ENCODE measurements around the gene DDA1.
A peak's percentile ranks its signal among the peaks of the same experiment; 100 is the strongest.

The DDA1 gene

DNA sequence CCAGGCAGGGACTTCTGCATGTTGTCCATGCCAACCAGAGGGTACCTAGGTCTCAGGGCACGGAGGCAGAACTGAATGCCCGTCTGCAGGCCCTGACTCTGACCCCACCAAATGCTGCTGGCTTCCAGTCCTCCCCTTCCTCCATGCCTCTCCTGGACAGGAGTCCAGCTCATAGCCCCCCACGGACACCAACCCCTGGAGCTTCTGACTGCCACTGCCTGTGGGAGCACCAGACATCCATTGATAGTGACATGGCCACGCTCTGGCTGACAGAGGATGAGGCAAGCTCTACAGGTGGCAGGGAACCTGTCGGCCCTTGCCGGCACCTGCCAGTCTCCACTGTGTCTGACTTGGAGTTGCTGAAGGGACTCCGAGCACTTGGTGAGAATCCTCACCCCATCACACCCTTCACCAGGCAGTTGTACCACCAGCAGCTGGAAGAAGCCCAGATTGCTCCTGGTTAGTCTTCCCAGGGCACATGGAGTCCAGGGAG is 25.8 kb upstream of the DDA1 start:
- H4K5ac ChIP-seq (ENCODE audit: low read length): no peak overlapping the region
- H3K36me3 ChIP-seq (ENCODE audit: control insufficient read depth, insufficient read depth, low read length): peaks cover 3% of the 10 kb centered on the region
- no peak overlapping the region for H2BK5ac ChIP-seq (ENCODE audit: low read length)
- no CpG with 5 or more reads among the region's 7 CpGs for WGBS (ENCODE audit: extremely low coverage, insufficient coverage, low lambda C conversion rate)
- no peak overlapping the region for H2AK5ac ChIP-seq (ENCODE audit: low read length)
- no peak overlapping the region for H3K56ac ChIP-seq (ENCODE audit: low read length)
- no peak overlapping the region for H3K23ac ChIP-seq (ENCODE audit: low read length)
- no peak overlapping the region for H3K4ac ChIP-seq (ENCODE audit: low read depth, low read length)
- H2BK15ac ChIP-seq (replicated peaks; ENCODE audit: low read depth): no peak overlapping the region
- H3K18ac ChIP-seq (ENCODE audit: low read length): no peak overlapping the region
- H4K8ac ChIP-seq (ENCODE audit: low read depth, low read length): no peak overlapping the region
- no peaks in the 10 kb centered on the region for H3K27me3 ChIP-seq (ENCODE audit: insufficient read depth, low read length, poor library complexity)
- H3K4me3 ChIP-seq (ENCODE audit: low read length): no peak overlapping the region
- H3K9ac ChIP-seq (ENCODE audit: low read length): no peak overlapping the region
- no peaks in the 10 kb centered on the region for H3K79me1 ChIP-seq (ENCODE audit: low read length)
- no peak overlapping the region for H2BK120ac ChIP-seq (ENCODE audit: low read depth, low read length)
- H3K4me2 ChIP-seq (ENCODE audit: low read length): no peak overlapping the region
- H3K27ac ChIP-seq (ENCODE audit: low read depth, low read length): no peak overlapping the region
- no peaks in the 10 kb centered on the region for H3K4me1 ChIP-seq (ENCODE audit: control insufficient read depth, low read depth, low read length)
- H3K79me2 ChIP-seq (ENCODE audit: control insufficient read depth, insufficient read depth, low read length): no peaks in the 10 kb centered on the region
- no peak for DNase-seq

DNA sequence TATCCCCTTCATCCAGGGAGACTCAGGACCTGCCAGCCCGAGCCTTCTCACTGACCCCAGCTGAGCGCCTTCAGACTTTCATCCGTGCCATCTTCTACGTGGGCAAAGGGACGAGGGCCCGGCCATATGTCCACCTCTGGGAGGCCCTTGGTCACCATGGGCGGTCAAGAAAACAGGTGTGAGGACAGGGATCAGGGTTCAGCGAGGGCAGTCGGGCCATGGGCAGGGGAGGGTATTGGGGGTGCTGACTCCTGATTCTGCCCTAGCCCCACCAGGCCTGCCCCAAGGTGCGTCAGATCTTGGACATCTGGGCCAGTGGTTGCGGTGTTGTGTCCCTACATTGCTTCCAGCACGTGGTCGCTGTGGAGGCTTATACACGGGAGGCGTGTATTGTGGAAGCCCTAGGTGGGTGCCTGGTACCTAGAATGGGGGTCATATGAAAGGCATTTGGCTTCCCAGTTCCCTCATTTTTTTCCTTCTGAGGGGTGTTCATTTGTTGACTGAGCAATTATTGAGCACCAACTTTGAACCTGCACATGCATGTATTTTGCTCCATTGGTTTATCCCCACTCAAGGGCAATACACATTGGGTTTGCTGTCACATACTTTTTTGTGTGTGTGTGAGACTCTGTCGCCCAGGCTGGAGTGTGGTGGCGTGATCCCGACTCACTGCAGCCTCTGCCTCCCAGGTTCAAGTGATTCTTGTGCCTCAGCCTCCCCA is 23.8 kb upstream of the DDA1 start:
- H3K27ac ChIP-seq (ENCODE audit: low read depth, low read length): no peak overlapping the region
- no peak overlapping the region for H3K9ac ChIP-seq (ENCODE audit: low read length)
- no peak overlapping the region for H3K23ac ChIP-seq (ENCODE audit: low read length)
- no peak overlapping the region for H2BK15ac ChIP-seq (replicated peaks; ENCODE audit: low read depth)
- no peaks in the 10 kb centered on the region for H3K36me3 ChIP-seq (ENCODE audit: control insufficient read depth, insufficient read depth, low read length)
- H3K4me2 ChIP-seq (ENCODE audit: low read length): no peak overlapping the region
- H4K8ac ChIP-seq (ENCODE audit: low read depth, low read length): no peak overlapping the region
- no peaks in the 10 kb centered on the region for H3K79me1 ChIP-seq (ENCODE audit: low read length)
- H4K5ac ChIP-seq (ENCODE audit: low read length): no peak overlapping the region
- H3K4me3 ChIP-seq (ENCODE audit: low read length): no peak overlapping the region
- H3K27me3 ChIP-seq (ENCODE audit: insufficient read depth, low read length, poor library complexity): no peaks in the 10 kb centered on the region
- no peak overlapping the region for H3K18ac ChIP-seq (ENCODE audit: low read length)
- no peak overlapping the region for H2BK120ac ChIP-seq (ENCODE audit: low read depth, low read length)
- no peak overlapping the region for H2AK5ac ChIP-seq (ENCODE audit: low read length)
- no CpG with 5 or more reads among the region's 18 CpGs for WGBS (ENCODE audit: extremely low coverage, insufficient coverage, low lambda C conversion rate)
- no peak for DNase-seq
- no peak overlapping the region for H3K56ac ChIP-seq (ENCODE audit: low read length)
- H2BK5ac ChIP-seq (ENCODE audit: low read length): no peak overlapping the region
- no peaks in the 10 kb centered on the region for H3K79me2 ChIP-seq (ENCODE audit: control insufficient read depth, insufficient read depth, low read length)
- H3K4me1 ChIP-seq (ENCODE audit: control insufficient read depth, low read depth, low read length): no peaks in the 10 kb centered on the region
- no peak overlapping the region for H3K4ac ChIP-seq (ENCODE audit: low read depth, low read length)

DNA sequence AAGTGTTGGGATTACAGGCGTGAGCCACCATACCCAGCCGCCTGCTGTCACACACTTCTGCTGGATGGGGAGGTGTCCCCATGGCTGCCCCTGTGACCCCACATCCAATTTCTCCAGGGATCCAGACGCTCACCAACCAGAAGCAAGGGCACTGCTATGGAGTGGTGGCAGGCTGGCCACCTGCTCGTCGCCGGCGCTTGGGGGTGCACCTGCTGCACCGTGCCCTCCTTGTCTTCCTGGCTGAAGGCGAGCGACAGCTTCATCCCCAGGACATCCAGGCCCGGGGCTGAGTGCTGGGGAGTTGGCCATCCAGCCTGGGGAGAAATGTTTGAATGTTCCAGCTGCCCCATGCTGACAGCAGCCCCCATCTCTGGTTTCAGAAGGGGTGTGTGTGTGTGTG is 23.1 kb upstream of the DDA1 start:
- H2BK5ac ChIP-seq (ENCODE audit: low read length): no peak overlapping the region
- H3K4me2 ChIP-seq (ENCODE audit: low read length): no peak overlapping the region
- H3K27me3 ChIP-seq (ENCODE audit: insufficient read depth, low read length, poor library complexity): no peaks in the 10 kb centered on the region
- no peak overlapping the region for H4K5ac ChIP-seq (ENCODE audit: low read length)
- H3K79me2 ChIP-seq (ENCODE audit: control insufficient read depth, insufficient read depth, low read length): no peaks in the 10 kb centered on the region
- no peaks in the 10 kb centered on the region for H3K36me3 ChIP-seq (ENCODE audit: control insufficient read depth, insufficient read depth, low read length)
- H3K23ac ChIP-seq (ENCODE audit: low read length): no peak overlapping the region
- no peak overlapping the region for H3K56ac ChIP-seq (ENCODE audit: low read length)
- H2BK120ac ChIP-seq (ENCODE audit: low read depth, low read length): no peak overlapping the region
- H2AK5ac ChIP-seq (ENCODE audit: low read length): no peak overlapping the region
- DNase-seq: no peak
- H3K79me1 ChIP-seq (ENCODE audit: low read length): no peaks in the 10 kb centered on the region
- H3K4ac ChIP-seq (ENCODE audit: low read depth, low read length): no peak overlapping the region
- no peak overlapping the region for H3K4me3 ChIP-seq (ENCODE audit: low read length)
- no peak overlapping the region for H3K18ac ChIP-seq (ENCODE audit: low read length)
- no peak overlapping the region for H4K8ac ChIP-seq (ENCODE audit: low read depth, low read length)
- H3K9ac ChIP-seq (ENCODE audit: low read length): no peak overlapping the region
- no CpG with 5 or more reads among the region's 11 CpGs for WGBS (ENCODE audit: extremely low coverage, insufficient coverage, low lambda C conversion rate)
- no peaks in the 10 kb centered on the region for H3K4me1 ChIP-seq (ENCODE audit: control insufficient read depth, low read depth, low read length)
- H2BK15ac ChIP-seq (replicated peaks; ENCODE audit: low read depth): no peak overlapping the region
- H3K27ac ChIP-seq (ENCODE audit: low read depth, low read length): no peak overlapping the region

DNA sequence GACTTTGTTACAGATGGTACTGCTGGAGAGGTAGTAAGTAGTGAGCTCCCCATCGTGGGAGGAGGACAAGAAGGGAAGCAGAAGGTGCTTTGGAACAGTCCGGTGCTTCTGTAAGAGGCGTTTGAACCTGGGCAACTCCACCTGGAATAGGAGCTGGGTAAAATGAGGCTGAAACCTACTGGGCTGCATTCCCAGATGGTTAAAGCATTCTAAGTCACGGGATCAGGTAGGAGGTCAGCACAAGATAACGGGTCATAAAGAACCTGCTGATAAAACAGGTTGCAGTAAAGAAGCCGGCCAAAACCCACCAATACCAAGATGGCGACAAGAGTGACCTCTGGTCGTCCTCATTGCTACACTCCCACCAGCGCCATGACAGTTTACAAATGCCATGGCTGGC is 22.6 kb upstream of the DDA1 start:
- H3K56ac ChIP-seq (ENCODE audit: low read length): no peak overlapping the region
- no peaks in the 10 kb centered on the region for H3K4me1 ChIP-seq (ENCODE audit: control insufficient read depth, low read depth, low read length)
- no peak overlapping the region for H3K18ac ChIP-seq (ENCODE audit: low read length)
- H3K4me3 ChIP-seq (ENCODE audit: low read length): no peak overlapping the region
- H3K36me3 ChIP-seq (ENCODE audit: control insufficient read depth, insufficient read depth, low read length): no peaks in the 10 kb centered on the region
- no peak overlapping the region for H2BK15ac ChIP-seq (replicated peaks; ENCODE audit: low read depth)
- H4K8ac ChIP-seq (ENCODE audit: low read depth, low read length): no peak overlapping the region
- no peak overlapping the region for H2AK5ac ChIP-seq (ENCODE audit: low read length)
- no peaks in the 10 kb centered on the region for H3K79me2 ChIP-seq (ENCODE audit: control insufficient read depth, insufficient read depth, low read length)
- no peak overlapping the region for H3K23ac ChIP-seq (ENCODE audit: low read length)
- H3K27ac ChIP-seq (ENCODE audit: low read depth, low read length): no peak overlapping the region
- DNase-seq: no peak
- no peak overlapping the region for H3K4ac ChIP-seq (ENCODE audit: low read depth, low read length)
- H3K9ac ChIP-seq (ENCODE audit: low read length): no peak overlapping the region
- no peaks in the 10 kb centered on the region for H3K27me3 ChIP-seq (ENCODE audit: insufficient read depth, low read length, poor library complexity)
- no peaks in the 10 kb centered on the region for H3K79me1 ChIP-seq (ENCODE audit: low read length)
- no peak overlapping the region for H2BK120ac ChIP-seq (ENCODE audit: low read depth, low read length)
- no peak overlapping the region for H3K4me2 ChIP-seq (ENCODE audit: low read length)
- H4K5ac ChIP-seq (ENCODE audit: low read length): no peak overlapping the region
- no peak overlapping the region for H2BK5ac ChIP-seq (ENCODE audit: low read length)
- no CpG with 5 or more reads among the region's 9 CpGs for WGBS (ENCODE audit: extremely low coverage, insufficient coverage, low lambda C conversion rate)

DNA sequence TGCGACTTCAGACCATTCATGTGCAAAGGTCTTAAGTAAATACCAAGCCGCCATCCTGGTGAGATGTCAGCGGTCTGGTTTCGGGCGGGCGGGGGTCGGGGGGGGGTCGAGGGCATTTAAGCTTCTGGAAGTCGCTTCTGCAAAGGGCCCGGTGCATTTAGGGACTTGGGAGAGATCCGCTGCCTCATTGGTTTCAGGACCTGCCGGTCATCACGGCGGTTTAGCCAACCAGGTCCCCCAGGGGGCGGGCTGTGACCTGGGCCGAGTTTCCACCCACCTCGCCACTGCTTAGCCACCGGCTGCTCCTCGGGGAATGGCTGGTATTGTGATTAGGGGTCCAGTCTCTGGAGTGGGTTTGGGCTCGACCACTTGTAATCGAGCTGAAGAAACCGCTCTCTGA is 19.9 kb upstream of the DDA1 start:
- peak overlapping the region; percentile 64 for H3K56ac ChIP-seq (ENCODE audit: low read length)
- peak; percentile 97 for DNase-seq
- no peak overlapping the region for H3K4ac ChIP-seq (ENCODE audit: low read depth, low read length)
- H2AK5ac ChIP-seq (ENCODE audit: low read length): no peak overlapping the region
- no peaks in the 10 kb centered on the region for H3K79me2 ChIP-seq (ENCODE audit: control insufficient read depth, insufficient read depth, low read length)
- H3K23ac ChIP-seq (ENCODE audit: low read length): no peak overlapping the region
- no peak overlapping the region for H3K18ac ChIP-seq (ENCODE audit: low read length)
- no peak overlapping the region for H3K4me2 ChIP-seq (ENCODE audit: low read length)
- no CpG with 5 or more reads among the region's 22 CpGs for WGBS (ENCODE audit: extremely low coverage, insufficient coverage, low lambda C conversion rate)
- H4K8ac ChIP-seq (ENCODE audit: low read depth, low read length): no peak overlapping the region
- no peak overlapping the region for H4K5ac ChIP-seq (ENCODE audit: low read length)
- no peaks in the 10 kb centered on the region for H3K27me3 ChIP-seq (ENCODE audit: insufficient read depth, low read length, poor library complexity)
- H3K4me3 ChIP-seq (ENCODE audit: low read length): no peak overlapping the region
- H3K79me1 ChIP-seq (ENCODE audit: low read length): no peaks in the 10 kb centered on the region
- H2BK120ac ChIP-seq (ENCODE audit: low read depth, low read length): no peak overlapping the region
- no peaks in the 10 kb centered on the region for H3K36me3 ChIP-seq (ENCODE audit: control insufficient read depth, insufficient read depth, low read length)
- no peak overlapping the region for H3K9ac ChIP-seq (ENCODE audit: low read length)
- no peak overlapping the region for H2BK5ac ChIP-seq (ENCODE audit: low read length)
- no peak overlapping the region for H3K27ac ChIP-seq (ENCODE audit: low read depth, low read length)
- no peaks in the 10 kb centered on the region for H3K4me1 ChIP-seq (ENCODE audit: control insufficient read depth, low read depth, low read length)
- H2BK15ac ChIP-seq (replicated peaks; ENCODE audit: low read depth): no peak overlapping the region
